ENCODE data around the gene G3BP1. TPM values are rescaled to one million over a fixed set of nuclear protein-coding genes. Genes with fewer than 3 reads are reported as not detected.

Gene G3BP1
- total RNA-seq, 2 experiments from 2014 or later: 178 to 261 TPM

DNA sequence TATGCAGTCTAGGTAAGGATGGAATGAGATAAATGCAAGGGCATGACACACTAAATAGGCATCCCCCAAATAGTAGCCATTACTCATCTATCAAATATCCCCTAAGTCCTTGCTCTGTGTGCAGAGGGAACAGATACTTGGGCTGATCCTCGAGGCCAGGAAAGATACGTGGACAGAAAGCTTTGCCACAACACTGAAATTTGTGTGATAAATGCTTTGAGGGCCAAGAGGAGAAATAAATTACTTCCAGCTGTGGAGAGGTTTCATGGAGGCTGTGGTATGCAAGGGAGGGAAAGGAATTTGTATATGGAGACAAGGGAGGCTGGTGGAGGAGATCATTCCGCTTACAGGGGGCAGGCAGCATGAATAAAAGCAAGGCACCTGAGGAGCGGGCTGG, 31.8 kb upstream of the G3BP1 start:
- Histone ChIP-seq H2AFZ (ENCODE audit: low read length) (no peak overlapping the region), H3K79me2 (ENCODE audit: insufficient read depth, low read depth, low read length) (no peaks in the 10 kb centered on the region), H3K9me2 (ENCODE audit: insufficient read depth, low read length) (no peaks in the 10 kb centered on the region), H3K9me3 (ENCODE audit: low read length) (no peaks in the 10 kb centered on the region), H3K4me2 (ENCODE audit: low read length) (no peak overlapping the region), H3K4me3 (ENCODE audit: low read depth, low read length, poor library complexity, severe bottlenecking) (no peak overlapping the region), H3K4me1 (ENCODE audit: insufficient read depth, low read length, poor library complexity, severe bottlenecking) (no peaks in the 10 kb centered on the region), H4K20me1 (ENCODE audit: insufficient read depth, low read length) (no peaks in the 10 kb centered on the region), H3K27ac (ENCODE audit: low read depth, low read length, poor library complexity, severe bottlenecking) (no peak overlapping the region), H3K36me3 (ENCODE audit: insufficient read depth, low read length) (peaks cover 26% of the 10 kb centered on the region; the same call in 1 of the 2 replicates)
- no peak for TF ChIP-seq CTCF (conservative IDR thresholded peaks at IDR 0.05; ENCODE audit: low read length)
- TF ChIP-seq EZH2phosphoT487 (IDR thresholded peaks at IDR 0.05; ENCODE audit: borderline replicate concordance, low read depth, low read length): no peak
- CTCF ChIA-PET (ENCODE audit: unreplicated experiment): interaction anchor here (1.7 to 2.7 kb wide), 2 partner anchors 85 to 88 kb away, joined by 4 to 8 read pairs; no protein-coding TSS in a partner anchor
- no peak for DNase-seq (ENCODE audit: low spot score)
- no TSS peak for BruUV-seq (replicated peaks)
- intact Hi-C loops (cut with micrococcal nuclease; ENCODE audit: unreplicated experiment): loop anchor here (1.0 to 5.0 kb wide), 2 partner anchors 81 to 218 kb away; no protein-coding TSS in a partner anchor
- POLR2A ChIA-PET: no interaction called here

DNA sequence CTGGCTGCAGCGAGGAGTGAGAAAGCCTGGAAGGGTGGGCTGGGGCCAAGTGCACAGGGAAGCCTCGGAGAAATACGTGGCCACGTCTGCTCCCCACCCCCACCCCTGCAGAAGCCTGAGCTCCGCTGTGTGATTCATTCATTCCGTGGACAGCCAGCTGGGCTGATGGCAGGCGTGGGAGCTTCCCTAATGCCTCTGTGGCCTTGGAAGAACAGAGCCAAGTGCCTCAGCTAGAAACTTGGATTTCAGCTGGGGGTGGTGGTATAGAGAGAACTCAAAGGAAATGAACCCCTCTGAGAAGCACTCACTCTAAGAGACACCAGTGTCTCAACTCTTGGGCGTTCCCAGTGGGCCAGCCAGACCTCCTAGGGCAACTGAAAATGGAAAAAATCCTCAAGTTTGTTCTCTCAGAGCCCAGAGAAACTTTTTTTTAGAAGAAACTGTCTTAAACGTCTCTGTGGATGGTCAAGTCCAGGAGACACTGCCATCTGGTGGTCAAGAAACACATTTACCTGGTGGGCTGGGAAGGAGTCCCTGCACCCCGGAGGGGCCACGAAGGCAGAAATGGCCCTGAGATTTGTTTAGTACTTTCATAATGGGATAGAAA, 31.3 kb upstream of the G3BP1 start:
- CTCF ChIA-PET (ENCODE audit: unreplicated experiment): interaction anchor here (0.6 to 2.7 kb wide), 4 partner anchors 18 to 90 kb away, joined by 4 to 11 read pairs (median 6); no protein-coding TSS in a partner anchor
- POLR2A ChIA-PET: no interaction called here
- Histone ChIP-seq H3K4me1 (ENCODE audit: insufficient read depth, low read length, poor library complexity, severe bottlenecking) (no peaks in the 10 kb centered on the region), H3K4me2 (ENCODE audit: low read length) (no peak overlapping the region), H3K27ac (ENCODE audit: low read depth, low read length, poor library complexity, severe bottlenecking) (no peak overlapping the region), H3K9me3 (ENCODE audit: low read length) (no peaks in the 10 kb centered on the region), H3K36me3 (ENCODE audit: insufficient read depth, low read length) (peaks cover 31% of the 10 kb centered on the region; the same call in 1 of the 2 replicates), H2AFZ (ENCODE audit: low read length) (no peak overlapping the region), H3K4me3 (ENCODE audit: low read depth, low read length, poor library complexity, severe bottlenecking) (no peak overlapping the region), H3K9me2 (ENCODE audit: insufficient read depth, low read length) (no peaks in the 10 kb centered on the region), H4K20me1 (ENCODE audit: insufficient read depth, low read length) (no peaks in the 10 kb centered on the region), H3K79me2 (ENCODE audit: insufficient read depth, low read depth, low read length) (no peaks in the 10 kb centered on the region)
- TF ChIP-seq CTCF (conservative IDR thresholded peaks at IDR 0.05; ENCODE audit: low read length): peak; percentile 96
- no peak for TF ChIP-seq EZH2phosphoT487 (IDR thresholded peaks at IDR 0.05; ENCODE audit: borderline replicate concordance, low read depth, low read length)
- intact Hi-C loops (cut with micrococcal nuclease; ENCODE audit: unreplicated experiment): loop anchor here (1.0 to 5.0 kb wide), 2 partner anchors 81 to 218 kb away; no protein-coding TSS in a partner anchor
- BruUV-seq (replicated peaks): no TSS peak
- DNase-seq (ENCODE audit: low spot score): peak; percentile 70

- Histone ChIP-seq H3K4me2 (ENCODE audit: low read length) (no peak overlapping the region), H2AFZ (ENCODE audit: low read length) (no peak overlapping the region), H3K27ac (ENCODE audit: low read depth, low read length, poor library complexity, severe bottlenecking) (no peak overlapping the region), H4K20me1 (ENCODE audit: insufficient read depth, low read length) (no peaks in the 10 kb centered on the region), H3K79me2 (ENCODE audit: insufficient read depth, low read depth, low read length) (no peaks in the 10 kb centered on the region), H3K9me2 (ENCODE audit: insufficient read depth, low read length) (no peaks in the 10 kb centered on the region), H3K9me3 (ENCODE audit: low read length) (no peaks in the 10 kb centered on the region), H3K36me3 (ENCODE audit: insufficient read depth, low read length) (peaks cover 36% of the 10 kb centered on the region; the same call in 1 of the 2 replicates), H3K4me3 (ENCODE audit: low read depth, low read length, poor library complexity, severe bottlenecking) (no peak overlapping the region), H3K4me1 (ENCODE audit: insufficient read depth, low read length, poor library complexity, severe bottlenecking) (no peaks in the 10 kb centered on the region)
- CTCF ChIA-PET (ENCODE audit: unreplicated experiment): interaction anchor here (1.0 to 2.7 kb wide), 3 partner anchors 42 to 89 kb away, joined by 3 to 8 read pairs (median 4); no protein-coding TSS in a partner anchor
- POLR2A ChIA-PET: no interaction called here
- DNase-seq (ENCODE audit: low spot score): no peak
- intact Hi-C loops (cut with micrococcal nuclease; ENCODE audit: unreplicated experiment): loop anchor here (1.0 to 5.0 kb wide), 2 partner anchors 82 to 219 kb away; no protein-coding TSS in a partner anchor
- BruUV-seq (replicated peaks): no TSS peak
- TF ChIP-seq EZH2phosphoT487 (IDR thresholded peaks at IDR 0.05; ENCODE audit: borderline replicate concordance, low read depth, low read length) (no peak), CTCF (conservative IDR thresholded peaks at IDR 0.05; ENCODE audit: low read length) (peak; percentile 58)
These were observed 30.8 kb upstream of the G3BP1 start for GRCh38 chr5:151740958-151741373.

Data from OCI-LY7 (cell line).